ENCODE data around the gene NCK2. TPM values are rescaled to one million over a fixed set of nuclear protein-coding genes. Genes with fewer than 3 reads are reported as not detected.

NCK2 gene
- total and polyA plus RNA-seq, 10 of the 15 experiments (the other 5 are each of a cell fraction or from before 2014, with no cell fraction given) = 1.2 to 30.9 (median 14.1) TPM

- TF ChIP-seq CUX1 (IDR thresholded peaks at IDR 0.05; ENCODE audit: insufficient replicate concordance, low read depth, low read length) = no peak
- no peak for TF ChIP-seq ZNF384 (IDR thresholded peaks at IDR 0.05; ENCODE audit: borderline replicate concordance, low read depth, low read length)
- TF ChIP-seq ZBTB11 (CRISPR knock-in tag; IDR thresholded peaks at IDR 0.05) = no peak
- peak; percentile 89 for TF ChIP-seq RELB (IDR thresholded peaks at IDR 0.05; ENCODE audit: low read depth)
- no peak for TF ChIP-seq HCFC1 (IDR thresholded peaks at IDR 0.05; ENCODE audit: low read length)
- peak; percentile 99 for TF ChIP-seq RELA (IDR thresholded peaks at IDR 0.05; ENCODE audit: borderline replicate concordance, partially characterized antibody)
- no peak for TF ChIP-seq ZBTB40 (IDR thresholded peaks at IDR 0.05; ENCODE audit: borderline replicate concordance)
- no peak for TF ChIP-seq CBX3 (IDR thresholded peaks at IDR 0.05; ENCODE audit: borderline replicate concordance, low read depth)
- peak; percentile 92; the same call in 1 of the 2 replicates for TF ChIP-seq JUND (IDR thresholded peaks at IDR 0.05; ENCODE audit: low read depth, low read length)
- TF ChIP-seq NBN (IDR thresholded peaks at IDR 0.05) = peak; percentile 86
- peak; percentile 98 for TF ChIP-seq BCL11A (IDR thresholded peaks at IDR 0.05; ENCODE audit: low read depth, low read length)
- TF ChIP-seq ATF7 (IDR thresholded peaks at IDR 0.05; ENCODE audit: low read depth) = peak; percentile 94
- TF ChIP-seq STAT3 (IDR thresholded peaks at IDR 0.05; ENCODE audit: low read depth, low read length) = no peak
- peak; percentile 71; the same call in 2 of the 3 replicates for TF ChIP-seq POU2F2 (IDR thresholded peaks at IDR 0.05; ENCODE audit: borderline replicate concordance, low read depth, low read length)
Measured at GRCh38 chr2:105873721-105874120, 129.0 kb downstream of the NCK2 start (continued).

All from GM12878 (cell line).